Loucy (cell line): ENCODE data around the gene CCDC71L.

Experiments
- H2AFZ ChIP-seq: fragments of 200-600 bp; sonication (generic); 2 replicates; pipeline ENCODE4 v1.6.0; 2016; ENCODE audit warnings: antibody characterized with exemption, mild to moderate bottlenecking, low read length, moderate library complexity
- H3F3A ChIP-seq: fragments of 200-600 bp; 2 replicates; pipeline ENCODE4 v1.6.0; 2016; ENCODE audit warnings: antibody characterized with exemption, low read depth, mild to moderate bottlenecking
- H3K27me3 ChIP-seq: fragments of 200-600 bp; sonication (generic); 2 replicates; pipeline ENCODE4 v1.6.1; 2014; ENCODE audit warnings: low read length, mild to moderate bottlenecking; ENCODE audit not compliant: insufficient read depth, poor library complexity, severe bottlenecking
- H3K36me3 ChIP-seq: fragments of 200-600 bp; sonication (generic); 2 replicates; pipeline ENCODE4 v1.6.1; 2016; ENCODE audit warnings: low read length; ENCODE audit not compliant: insufficient read depth
- H3K4me1 ChIP-seq: fragments of 200-600 bp; sonication (generic); 2 replicates; pipeline ENCODE4 v1.5.1; 2014; ENCODE audit warnings: low read length, mild to moderate bottlenecking; ENCODE audit not compliant: insufficient read depth, poor library complexity, severe bottlenecking
- H3K4me2 ChIP-seq: fragments of 200-600 bp; sonication (generic); 2 replicates; pipeline ENCODE4 v1.6.0; 2014; ENCODE audit warnings: antibody characterized with exemption, low read length, low read depth, mild to moderate bottlenecking; ENCODE audit not compliant: poor library complexity, severe bottlenecking
- H3K4me3 ChIP-seq: fragments of 200-600 bp; sonication (generic); 2 replicates; pipeline ENCODE4 v1.5.1; 2014; ENCODE audit warnings: low read length, mild to moderate bottlenecking, mixed read lengths; ENCODE audit not compliant: poor library complexity, severe bottlenecking
- H3K79me2 ChIP-seq: fragments of 200-600 bp; sonication (generic); 2 replicates; pipeline ENCODE4 v1.6.1; 2014; ENCODE audit warnings: low read length; ENCODE audit not compliant: insufficient read depth
- H3K9ac ChIP-seq: fragments of 200-600 bp; sonication (generic); 2 replicates; pipeline ENCODE4 v1.6.0; 2014; ENCODE audit warnings: mild to moderate bottlenecking, low read depth, low read length, moderate library complexity; ENCODE audit not compliant: poor library complexity, severe bottlenecking
- H3K9me2 ChIP-seq: fragments of 200-600 bp; sonication (generic); replicated peaks from 2 replicates; pipeline ENCODE4 v1.6.1; 2016; ENCODE audit warnings: low read depth, low read length, mixed read lengths
- H3K9me3 ChIP-seq: fragments of 200-600 bp; sonication (generic); 2 replicates; pipeline ENCODE4 v1.6.1; 2014; ENCODE audit warnings: mild to moderate bottlenecking, antibody characterized with exemption, low read length, low read depth; ENCODE audit not compliant: insufficient read depth
- H4K20me1 ChIP-seq: fragments of 200-600 bp; sonication (generic); 2 replicates; pipeline ENCODE4 v1.6.0; 2014; ENCODE audit warnings: antibody characterized with exemption, low read length, mild to moderate bottlenecking; ENCODE audit not compliant: insufficient read depth, poor library complexity, severe bottlenecking
- CTCF ChIP-seq: fragments of 200-600 bp; sonication (generic); conservative IDR thresholded peaks from 2 replicates; pipeline ENCODE4 v1.5.1; 2014; ENCODE audit warnings: mild to moderate bottlenecking, antibody characterized with exemption, low read length
- EZH2phosphoT487 ChIP-seq: fragments of 200-600 bp; IDR thresholded peaks from 2 replicates; pipeline ENCODE4 v1.6.1; 2018; ENCODE audit warnings: antibody characterized with exemption, mild to moderate bottlenecking, moderate library complexity, borderline replicate concordance

Gene CCDC71L

GRCh38 chr7:106611911-106612310, 49.0 kb downstream of the CCDC71L start:
- Histone ChIP-seq H3K9ac (no peak overlapping the region), H3K9me3 (no peaks in the 10 kb centered on the region), H2AFZ (no peak overlapping the region), H3K36me3 (no peaks in the 10 kb centered on the region), H4K20me1 (no peaks in the 10 kb centered on the region), H3F3A (no peaks in the 10 kb centered on the region), H3K4me2 (no peak overlapping the region), H3K79me2 (no peaks in the 10 kb centered on the region), H3K4me1 (no peaks in the 10 kb centered on the region), H3K27me3 (no peaks in the 10 kb centered on the region), H3K9me2 (no peaks in the 10 kb centered on the region), H3K4me3 (no peak overlapping the region)
- TF ChIP-seq CTCF (no peak), EZH2phosphoT487 (no peak)

- Histone ChIP-seq H3K9ac (no peak overlapping the region), H3K4me2 (no peak overlapping the region), H3K79me2 (no peaks in the 10 kb centered on the region), H3K9me2 (no peaks in the 10 kb centered on the region), H3K4me1 (no peaks in the 10 kb centered on the region), H3K9me3 (no peaks in the 10 kb centered on the region), H2AFZ (no peak overlapping the region), H3F3A (no peaks in the 10 kb centered on the region), H4K20me1 (no peaks in the 10 kb centered on the region), H3K4me3 (no peak overlapping the region), H3K27me3 (no peaks in the 10 kb centered on the region), H3K36me3 (no peaks in the 10 kb centered on the region)
- TF ChIP-seq EZH2phosphoT487, result no peak
- TF ChIP-seq CTCF, result no peak
These were observed 49.7 kb downstream of the CCDC71L start for GRCh38 chr7:106610996-106611886.

GRCh38 chr7:106609416-106609815, 51.5 kb downstream of the CCDC71L start:
- Histone ChIP-seq H2AFZ (peak overlapping the region; percentile 62; the same call in 1 of the 2 replicates), H3F3A (no peaks in the 10 kb centered on the region), H3K4me2 (no peak overlapping the region), H3K9ac (no peak overlapping the region), H3K79me2 (no peaks in the 10 kb centered on the region), H3K9me3 (no peaks in the 10 kb centered on the region), H3K4me3 (no peak overlapping the region), H3K9me2 (no peaks in the 10 kb centered on the region), H3K36me3 (no peaks in the 10 kb centered on the region), H3K27me3 (no peaks in the 10 kb centered on the region), H3K4me1 (peaks cover 6% of the 10 kb centered on the region), H4K20me1 (no peaks in the 10 kb centered on the region)
- TF ChIP-seq EZH2phosphoT487 (no peak), CTCF (no peak)
